Prostate gland (tissue), 2 donors: ENCODE results near the gene BCL3. TPM values are rescaled to one million over a fixed set of nuclear protein-coding genes. Genes with fewer than 3 reads are reported as not detected.

Experiments
- DNase-seq: peaks from one replicate; pipeline ENCODE4 v3.0.0-alpha.2; 2019; ENCODE audit warnings: low spot score
- H3K27ac ChIP-seq, 2 donors: fragments of 200-600 bp; sonication (generic); 2 replicates each; pipeline ENCODE4 v1.5.1; 2017 to 2019
- H3K27me3 ChIP-seq: fragments of 200-600 bp; sonication (generic); replicated peaks from 2 replicates; pipeline ENCODE4 v1.5.1; 2019; ENCODE audit not compliant: insufficient read depth
- H3K36me3 ChIP-seq, 2 donors: fragments of 200-600 bp; sonication (generic); 1 replicate in 1 of 2; 2 replicates in 1 of 2; pipeline versions ENCODE4 v1.5.1 to v1.8.1; 2017 to 2019
- H3K4me1 ChIP-seq: fragments of 200-600 bp; sonication (generic); replicated peaks from 2 replicates; pipeline ENCODE4 v1.5.1; 2019
- H3K4me3 ChIP-seq, 2 donors: fragments of 200-600 bp; sonication (generic); 2 replicates each; pipeline ENCODE4 v1.5.1; 2017 to 2019
- H3K9me3 ChIP-seq: fragments of 200-600 bp; sonication (generic); 2 replicates; pipeline ENCODE4 v1.5.1; 2017
- POLR2A ChIP-seq: fragments of 450-650 bp; IDR thresholded peaks from one replicate; pipeline ENCODE4 v1.6.1; 2016; ENCODE audit warnings: antibody characterized with exemption, mild to moderate bottlenecking
- POLR2AphosphoS5 ChIP-seq: sonication (generic); formaldehyde crosslinking; IDR thresholded peaks from one replicate; pipeline ENCODE4 v1.6.1; 2017; ENCODE audit warnings: antibody characterized with exemption
- WGBS: methylation state at CpG from one replicate; pipeline ENCODE4 v1.1.5; 2018; 5-methylcytosine and 5-hydroxymethylcytosine counted together
- intact Hi-C: fragments of 100-400 bp; cut with DNase I; formaldehyde crosslinking; loops from one replicate; pipeline ENCODE4 v1.14.2; 2022
- total RNA-seq, 2 donors: library from RNA; depleted of rRNA; stranded (reverse); fragments of >200 nt; gene quantifications; one replicate each; pipeline ENCODE4 v1.1.0, GENCODE V29; 2016
- TF ChIP-seq, protein P1 (sequence below), 4 experiments: fragments of 200-600 bp in 2 of 4; fragments of 450-650 bp in 2 of 4; sonication (generic) in 2 of 4; IDR thresholded peaks; 1 replicate in 3 of 4; 2 replicates in 1 of 4; pipeline ENCODE4 v1.5.1; 2016 to 2019; ENCODE audit warnings: antibody characterized with exemption in 4 of 4, mild to moderate bottlenecking in 2 of 4, moderate library complexity in 2 of 4

BCL3 gene
- total RNA-seq, 2 donors from 2014 or later = 22.6 to 44.0 TPM

DNA sequence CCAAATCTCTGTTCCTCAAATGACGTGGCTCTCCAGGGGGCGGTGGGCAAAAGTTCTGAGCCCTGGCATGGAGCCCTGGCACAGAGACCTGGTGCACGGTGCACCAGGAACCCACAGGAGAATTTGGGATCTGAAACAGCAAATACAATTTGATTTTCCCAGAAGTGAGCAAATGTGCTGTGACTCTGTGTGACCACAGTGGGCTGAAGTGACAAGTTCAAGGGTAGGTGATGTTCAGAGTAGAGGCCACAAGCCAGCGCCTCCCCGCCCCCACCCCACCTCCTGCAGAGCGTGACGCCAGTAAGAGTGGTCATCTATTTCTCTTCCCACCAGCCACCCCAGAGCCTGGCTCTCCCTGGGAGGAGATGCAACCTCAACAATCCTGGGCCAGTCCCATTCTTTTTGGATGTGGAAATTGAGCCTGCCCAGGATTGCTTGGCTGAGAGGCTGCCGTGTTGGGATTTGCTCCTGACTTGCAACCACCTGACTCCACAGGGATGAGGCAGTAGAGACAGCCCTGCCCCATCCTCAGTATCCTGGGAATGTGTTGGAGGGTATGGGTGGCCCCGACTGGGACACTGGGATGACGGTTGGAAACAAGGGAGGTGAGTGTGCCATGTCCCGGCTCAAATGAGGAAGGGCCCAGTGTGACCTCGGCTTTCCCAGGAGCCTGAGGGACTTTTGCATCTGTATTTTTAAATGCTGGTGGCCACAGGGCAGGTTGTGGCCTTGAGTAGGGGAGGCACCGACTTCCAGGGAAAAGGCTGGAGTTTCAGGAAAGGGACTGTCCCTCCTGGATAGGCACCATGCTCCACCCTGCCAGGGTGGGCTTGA, 11.1 kb upstream of the BCL3 start:
- H3K27me3 ChIP-seq = no peaks in the 10 kb centered on the region
- intact Hi-C loops = no loop called here
- DNase-seq = no peak
- 54% methylated on average over 13 of the region's 13 CpGs for WGBS
- no peak overlapping the region for H3K4me3 ChIP-seq
- H3K27ac ChIP-seq = no peak overlapping the region
- peaks cover 4% of the 10 kb centered on the region for H3K4me1 ChIP-seq
- no peaks in the 10 kb centered on the region for H3K36me3 ChIP-seq
- TF ChIP-seq POLR2AphosphoS5 = no peak
- TF ChIP-seq, protein P1, sequence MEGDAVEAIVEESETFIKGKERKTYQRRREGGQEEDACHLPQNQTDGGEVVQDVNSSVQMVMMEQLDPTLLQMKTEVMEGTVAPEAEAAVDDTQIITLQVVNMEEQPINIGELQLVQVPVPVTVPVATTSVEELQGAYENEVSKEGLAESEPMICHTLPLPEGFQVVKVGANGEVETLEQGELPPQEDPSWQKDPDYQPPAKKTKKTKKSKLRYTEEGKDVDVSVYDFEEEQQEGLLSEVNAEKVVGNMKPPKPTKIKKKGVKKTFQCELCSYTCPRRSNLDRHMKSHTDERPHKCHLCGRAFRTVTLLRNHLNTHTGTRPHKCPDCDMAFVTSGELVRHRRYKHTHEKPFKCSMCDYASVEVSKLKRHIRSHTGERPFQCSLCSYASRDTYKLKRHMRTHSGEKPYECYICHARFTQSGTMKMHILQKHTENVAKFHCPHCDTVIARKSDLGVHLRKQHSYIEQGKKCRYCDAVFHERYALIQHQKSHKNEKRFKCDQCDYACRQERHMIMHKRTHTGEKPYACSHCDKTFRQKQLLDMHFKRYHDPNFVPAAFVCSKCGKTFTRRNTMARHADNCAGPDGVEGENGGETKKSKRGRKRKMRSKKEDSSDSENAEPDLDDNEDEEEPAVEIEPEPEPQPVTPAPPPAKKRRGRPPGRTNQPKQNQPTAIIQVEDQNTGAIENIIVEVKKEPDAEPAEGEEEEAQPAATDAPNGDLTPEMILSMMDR (IDR thresholded peaks at IDR 0.05) = no peak
- TF ChIP-seq POLR2A = no peak
- no peaks in the 10 kb centered on the region for H3K9me3 ChIP-seq

DNA sequence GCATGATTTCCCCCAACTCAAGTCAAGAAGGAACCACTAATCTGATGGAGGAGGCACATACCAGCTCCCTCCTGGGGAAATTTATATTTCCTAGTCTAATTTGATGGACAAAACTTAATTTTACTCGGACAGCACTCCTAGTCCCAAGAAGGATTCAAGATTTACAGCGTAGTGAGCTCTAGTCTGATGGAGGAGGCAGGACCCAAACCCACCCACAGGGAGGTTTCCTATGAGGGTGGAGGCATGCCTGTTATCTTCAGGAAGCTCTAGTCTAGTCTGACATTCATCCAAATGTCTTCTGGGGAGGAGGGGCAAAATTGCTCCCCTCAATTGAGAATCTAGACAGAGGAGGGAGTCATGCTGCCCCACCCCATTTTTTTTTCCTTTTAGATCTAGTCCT, 10.4 kb upstream of the BCL3 start:
- no peak overlapping the region for H3K4me3 ChIP-seq
- no peaks in the 10 kb centered on the region for H3K27me3 ChIP-seq
- WGBS = 97% methylated on average over 2 of the region's 2 CpGs
- TF ChIP-seq, protein P1 (IDR thresholded peaks at IDR 0.05) = no peak
- TF ChIP-seq POLR2A (no peak), POLR2AphosphoS5 (no peak)
- no peak overlapping the region for H3K27ac ChIP-seq
- peaks cover 10% of the 10 kb centered on the region for H3K4me1 ChIP-seq
- DNase-seq = no peak
- H3K9me3 ChIP-seq = no peaks in the 10 kb centered on the region
- H3K36me3 ChIP-seq = no peaks in the 10 kb centered on the region
- intact Hi-C loops = no loop called here

DNA sequence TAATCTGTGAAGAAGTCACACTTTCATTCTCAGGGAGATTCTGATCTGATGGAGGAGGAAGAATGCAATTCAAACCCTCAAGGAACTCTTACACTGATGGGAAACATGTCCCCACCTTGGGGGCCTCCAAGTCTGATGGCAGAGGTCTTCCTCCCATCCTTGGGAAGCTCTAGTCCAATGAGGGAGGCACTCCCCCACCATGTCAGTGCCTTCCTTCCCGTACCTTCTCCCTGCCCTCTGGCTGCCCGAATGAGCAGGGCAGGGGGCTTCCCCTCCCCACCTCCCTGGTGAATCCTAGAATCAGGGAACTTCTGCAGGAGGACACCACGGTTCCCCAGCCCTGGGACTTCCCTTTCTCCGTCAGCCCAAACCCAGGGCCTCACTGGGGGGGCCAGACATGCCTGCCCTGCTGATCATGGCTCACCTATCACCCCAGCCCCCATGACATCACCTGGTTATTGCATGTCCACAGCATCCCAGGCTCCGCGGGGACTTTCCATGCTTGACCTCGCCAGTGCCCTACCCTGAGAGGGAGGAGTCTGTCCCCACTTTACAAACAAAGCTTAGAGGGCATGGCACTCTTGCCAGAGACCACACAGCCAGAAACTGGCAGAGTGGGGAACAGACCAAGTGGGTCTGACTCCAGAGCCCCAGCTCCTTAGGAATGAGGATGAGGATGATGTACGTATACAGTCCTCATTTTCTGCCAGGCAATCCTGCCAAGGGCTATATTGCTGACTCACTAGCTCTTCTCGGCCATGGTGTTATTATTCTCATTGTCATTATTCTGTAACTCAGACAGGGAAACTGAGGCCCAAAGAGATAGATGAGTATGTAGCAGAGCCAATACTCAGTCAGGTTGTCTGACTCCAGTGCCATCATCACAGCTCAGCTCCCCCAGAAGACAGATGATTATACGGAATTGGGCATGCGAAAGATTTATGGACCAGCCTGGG, 9.6 kb upstream of the BCL3 start:
- Histone ChIP-seq H3K9me3 (no peaks in the 10 kb centered on the region), H3K36me3 (no peaks in the 10 kb centered on the region), H3K27ac (no peak overlapping the region), H3K27me3 (no peaks in the 10 kb centered on the region), H3K4me1 (peaks cover 10% of the 10 kb centered on the region), H3K4me3 (no peak overlapping the region)
- TF ChIP-seq, protein P1 (IDR thresholded peaks at IDR 0.05) = no peak
- TF ChIP-seq POLR2A (no peak), POLR2AphosphoS5 (no peak)
- WGBS = 52% methylated on average over 11 of the region's 11 CpGs
- intact Hi-C loops = no loop called here
- no peak for DNase-seq

DNA sequence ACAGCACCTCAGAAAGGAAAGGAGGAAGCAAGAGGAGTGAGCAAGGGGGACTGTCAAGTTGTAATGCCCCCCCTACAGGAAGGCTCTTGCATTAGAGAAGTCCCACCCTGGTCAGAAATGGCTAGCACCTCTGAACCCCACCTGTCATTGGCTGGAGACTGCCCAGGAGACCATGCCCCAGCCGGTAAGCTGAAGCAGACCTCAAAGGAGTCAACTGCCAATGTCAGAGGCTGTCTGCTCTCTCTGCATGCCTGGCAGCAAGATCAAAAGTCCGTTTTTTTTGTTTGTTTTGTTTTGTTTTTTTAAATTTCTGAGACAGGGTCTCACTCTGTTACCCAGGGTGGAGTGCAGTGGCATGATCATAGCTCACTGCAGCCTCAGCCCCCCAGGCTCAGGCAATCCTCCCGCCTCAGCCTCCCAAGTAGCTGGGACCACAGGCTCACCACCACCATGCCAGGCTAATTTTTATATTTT, 8.1 kb upstream of the BCL3 start:
- peak overlapping the region; percentile 88 to 92 for H3K27ac ChIP-seq
- no peaks in the 10 kb centered on the region for H3K9me3 ChIP-seq
- no peak overlapping the region for H3K4me3 ChIP-seq
- TF ChIP-seq POLR2A (no peak), POLR2AphosphoS5 (no peak)
- TF ChIP-seq, protein P1 (IDR thresholded peaks at IDR 0.05) = no peak
- H3K27me3 ChIP-seq = no peaks in the 10 kb centered on the region
- intact Hi-C loops = no loop called here
- no peak for DNase-seq
- no peaks in the 10 kb centered on the region for H3K36me3 ChIP-seq
- H3K4me1 ChIP-seq = peaks cover 15% of the 10 kb centered on the region
- WGBS = 50% methylated on average over 3 of the region's 3 CpGs
